Measurements from ENCODE around the gene MAPK8IP1.
A peak's percentile ranks its signal among the peaks of the same experiment; 100 is the strongest.

The MAPK8IP1 gene

DNA sequence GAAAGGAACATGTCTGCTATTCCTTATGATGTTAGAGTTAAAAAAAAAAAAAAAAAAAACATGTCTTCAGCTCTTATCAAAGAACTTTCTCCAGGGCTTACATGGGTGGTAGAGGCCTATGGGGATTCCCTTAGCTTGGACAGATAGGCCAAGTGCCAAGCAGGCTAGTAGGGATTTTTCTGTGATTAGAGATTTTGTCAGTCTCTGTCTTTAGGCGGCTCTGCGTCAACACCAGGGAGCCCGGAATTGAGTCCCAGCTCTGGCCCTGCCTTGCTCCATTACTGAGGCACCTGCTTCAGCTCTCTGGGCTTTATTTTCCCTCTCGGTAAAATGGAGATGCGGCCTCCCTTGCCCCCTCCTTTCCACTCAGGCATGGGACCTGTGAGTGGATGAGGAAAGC lies 25.1 kb upstream of the MAPK8IP1 start:
- no peak for DNase-seq

DNA sequence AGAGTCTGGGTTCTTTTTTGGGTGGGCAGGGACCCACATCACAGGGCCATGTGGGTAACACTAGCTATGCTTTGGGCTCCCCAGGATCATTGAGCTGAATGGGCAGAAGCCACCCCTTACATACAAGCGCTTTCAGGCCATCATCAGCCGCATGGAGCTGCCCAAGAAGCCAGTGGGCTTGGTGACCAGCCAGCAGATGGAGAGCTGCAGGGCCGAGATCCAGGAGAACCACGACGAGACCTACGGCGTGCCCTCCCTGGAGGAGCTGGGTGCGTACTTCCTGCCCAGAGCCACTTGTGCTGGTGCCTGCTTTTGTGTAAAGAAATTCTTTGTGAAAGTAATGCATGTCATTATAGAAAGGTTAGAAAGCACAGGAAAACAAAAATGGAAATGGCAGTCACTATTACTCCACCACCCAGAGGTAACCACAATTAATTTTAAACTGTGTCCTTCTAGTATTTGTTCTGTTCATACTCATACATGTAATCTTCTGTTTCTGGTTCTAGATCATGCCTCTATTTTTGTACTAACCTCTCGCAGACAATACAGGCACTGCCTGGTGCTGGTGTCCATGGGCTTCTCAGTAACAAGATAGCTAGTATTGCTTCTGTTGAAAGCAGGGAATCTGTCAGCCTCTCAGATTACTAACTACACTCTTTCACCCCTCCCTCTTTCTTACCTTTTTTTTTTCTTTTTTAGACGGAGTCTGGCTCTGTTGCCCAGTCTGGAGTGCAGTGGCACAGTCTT lies 24.5 kb upstream of the MAPK8IP1 start:
- DNase-seq: no peak

DNA sequence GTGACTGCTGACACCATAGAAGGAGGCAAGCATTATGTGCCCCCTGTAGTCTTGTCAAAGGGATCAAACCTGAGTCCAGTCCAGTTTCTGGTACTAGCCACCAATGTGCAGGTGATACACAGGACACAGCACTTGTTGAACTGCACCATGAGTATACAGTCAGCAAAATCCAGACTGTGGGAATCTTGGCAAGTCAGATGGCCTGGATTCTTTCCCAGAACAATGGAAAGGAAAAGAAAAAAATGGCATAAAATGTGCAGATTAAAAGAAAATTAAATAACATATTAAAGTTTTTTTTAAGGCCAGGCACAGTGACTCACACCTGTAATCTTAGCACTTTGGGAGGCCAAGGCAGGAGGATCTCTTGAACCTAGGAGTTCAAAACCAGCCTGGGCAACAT lies 21.4 kb upstream of the MAPK8IP1 start:
- DNase-seq: no peak

- DNase-seq: no peak
Measured at GRCh38 chr11:45869551-45869950, 15.9 kb upstream of the MAPK8IP1 start.

DNA sequence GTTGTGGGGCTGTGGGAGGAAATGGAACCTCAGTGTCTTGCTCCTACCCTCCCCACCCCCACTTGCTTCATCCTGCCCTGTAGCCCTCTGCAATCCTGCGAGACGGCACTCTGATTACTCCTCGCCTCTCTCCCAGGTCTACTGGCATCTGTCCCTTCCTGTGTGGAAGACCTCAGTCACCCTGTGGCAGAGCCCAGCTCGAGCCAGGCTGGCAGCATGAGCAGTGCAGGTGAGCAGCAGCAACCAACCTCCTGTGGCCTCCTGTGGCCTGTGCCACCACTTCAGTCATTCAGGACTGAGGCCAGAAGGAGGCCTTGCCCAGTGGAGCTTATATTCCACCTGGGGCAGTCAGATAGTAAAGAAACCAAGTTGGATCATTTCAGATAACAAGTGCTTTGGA lies 14.7 kb upstream of the MAPK8IP1 start:
- no peak for DNase-seq

DNA sequence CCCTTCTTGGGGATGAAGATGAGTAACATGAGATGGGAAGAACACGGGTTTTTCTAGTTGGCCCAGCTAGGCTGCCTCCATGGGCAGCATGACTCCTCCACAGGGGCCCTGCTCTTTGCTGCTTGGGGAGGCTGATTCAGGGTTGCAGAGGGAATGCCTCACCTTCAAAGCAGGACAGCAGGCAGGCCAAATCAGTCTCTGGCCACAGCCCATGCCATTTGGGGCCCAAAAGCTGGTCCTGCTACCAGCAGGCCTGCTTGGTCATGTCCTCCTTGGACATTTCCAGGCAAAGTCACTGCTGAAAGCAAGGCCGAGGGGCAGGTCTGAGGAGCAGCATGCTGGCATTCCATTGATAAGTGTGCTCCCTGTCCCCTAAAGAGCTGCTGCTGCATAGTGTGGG lies 13.8 kb upstream of the MAPK8IP1 start:
- no peak for DNase-seq

GRCh38 chr11:45872651-45873356 lies 12.6 kb upstream of the MAPK8IP1 start:
- peak; percentile 13 for DNase-seq

DNA sequence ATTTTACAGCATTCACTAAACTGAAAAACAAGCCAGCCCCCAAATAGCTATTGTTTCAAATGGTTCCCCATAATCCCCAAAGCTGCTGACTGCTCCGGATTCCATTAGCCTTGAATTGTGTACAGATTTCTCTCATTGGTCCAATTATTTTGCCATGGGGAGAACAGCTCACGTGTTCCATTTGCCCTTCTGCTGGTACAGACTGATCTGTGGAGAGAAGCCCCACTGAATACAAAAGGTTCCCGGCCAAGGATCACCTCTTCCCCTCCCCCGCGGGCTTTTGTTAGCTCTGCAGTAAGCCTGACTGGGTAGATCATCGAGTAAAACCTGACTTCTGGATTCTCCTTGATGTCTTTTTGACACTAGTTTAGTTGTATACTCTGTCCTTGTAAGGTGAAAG lies 9.1 kb upstream of the MAPK8IP1 start:
- no peak for DNase-seq

- DNase-seq: no peak
Measured at GRCh38 chr11:45877221-45877620, 8.2 kb upstream of the MAPK8IP1 start.

DNA sequence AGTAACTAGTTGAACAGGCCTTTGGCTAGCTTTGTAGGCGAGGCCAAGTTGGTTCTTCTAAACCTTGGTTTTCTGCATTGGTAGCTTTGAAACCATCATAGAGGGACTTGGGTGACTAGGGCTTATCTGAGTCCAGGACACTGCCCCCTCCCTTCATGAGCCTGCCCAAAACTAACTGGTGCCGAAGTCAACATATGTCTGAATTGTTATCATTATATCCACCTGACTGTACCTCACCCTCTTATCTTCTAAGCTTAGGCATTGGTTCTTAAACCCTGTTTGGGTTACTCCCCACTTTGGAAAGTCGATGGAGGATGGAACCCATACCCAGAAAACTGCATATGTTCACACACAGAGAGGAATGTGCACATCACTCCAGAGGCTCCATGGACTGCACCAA lies 7.6 kb upstream of the MAPK8IP1 start:
- no peak for DNase-seq

- no peak for DNase-seq
Measured at GRCh38 chr11:45879803-45880686, 5.4 kb upstream of the MAPK8IP1 start.

DNA sequence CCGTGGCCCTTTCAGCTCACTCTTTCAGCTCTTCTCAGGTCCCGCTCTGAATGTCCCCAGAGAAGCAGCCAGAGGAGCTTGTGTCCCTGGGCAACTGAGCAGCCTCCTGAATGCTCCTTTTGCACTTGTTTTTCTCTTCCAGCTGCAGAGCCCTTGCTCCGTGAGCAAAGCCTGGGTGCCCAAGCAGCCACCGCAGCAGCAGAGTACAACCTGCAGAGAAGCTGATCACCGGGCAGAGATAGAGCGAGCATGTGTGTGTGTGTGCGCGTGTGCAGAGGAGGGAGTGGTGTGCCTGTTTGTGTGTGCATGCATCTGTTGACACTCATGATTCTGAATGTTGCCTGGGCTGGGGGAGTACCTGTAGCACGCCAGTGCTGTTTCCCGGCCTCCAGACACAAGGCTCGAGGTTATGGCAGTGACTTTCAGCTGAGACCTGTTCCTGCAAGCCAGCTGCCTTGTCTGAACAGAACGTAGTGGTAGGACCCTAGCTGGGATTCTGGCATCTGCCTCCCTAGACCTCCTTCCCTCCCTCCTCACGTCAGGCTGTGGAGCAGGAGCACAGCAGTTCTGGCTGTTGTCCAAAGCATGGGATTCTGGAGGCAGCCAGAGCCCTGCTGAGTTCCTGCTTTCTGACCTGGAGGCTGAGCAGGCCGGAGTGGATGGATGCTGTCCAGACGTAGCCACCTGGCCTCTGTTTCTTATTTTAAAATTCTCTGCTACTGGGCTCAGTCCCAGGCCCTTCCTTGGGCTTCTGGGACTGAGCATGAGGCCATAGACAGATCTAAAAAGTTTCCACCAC lies 4.5 kb upstream of the MAPK8IP1 start:
- DNase-seq: no peak

DNA sequence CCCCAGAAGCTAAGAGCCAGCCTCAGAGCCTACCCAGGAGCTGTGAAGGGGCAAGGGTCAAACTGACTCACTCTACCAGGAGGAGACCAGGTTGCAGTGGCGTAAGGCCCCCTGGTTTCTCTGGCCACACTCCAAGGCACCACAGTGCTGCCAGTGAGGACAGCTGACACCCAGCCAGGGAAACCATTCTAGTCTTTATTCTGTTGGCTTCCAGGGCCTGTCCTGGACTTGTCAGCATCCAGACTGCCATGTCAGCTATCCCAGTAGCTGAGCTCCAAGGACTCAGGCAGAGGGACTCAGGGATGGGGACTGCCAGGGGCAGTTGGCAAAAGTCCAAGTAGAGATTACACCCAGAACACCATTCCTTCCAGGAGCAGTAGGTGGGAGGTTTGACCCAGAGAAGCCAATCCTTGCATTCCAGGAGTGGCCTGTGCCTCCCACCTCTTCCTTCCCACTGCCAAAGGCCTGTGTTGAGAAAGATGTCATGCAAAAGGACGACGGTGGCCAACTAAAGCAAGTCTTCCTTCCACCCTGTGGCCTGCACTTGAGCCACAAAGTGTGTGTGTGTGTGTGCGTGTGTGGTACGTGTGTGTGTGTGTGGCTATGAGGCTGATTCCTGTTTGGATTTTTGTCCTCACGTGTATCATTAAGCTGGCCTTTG lies 3.6 kb upstream of the MAPK8IP1 start:
- no peak for DNase-seq

DNA sequence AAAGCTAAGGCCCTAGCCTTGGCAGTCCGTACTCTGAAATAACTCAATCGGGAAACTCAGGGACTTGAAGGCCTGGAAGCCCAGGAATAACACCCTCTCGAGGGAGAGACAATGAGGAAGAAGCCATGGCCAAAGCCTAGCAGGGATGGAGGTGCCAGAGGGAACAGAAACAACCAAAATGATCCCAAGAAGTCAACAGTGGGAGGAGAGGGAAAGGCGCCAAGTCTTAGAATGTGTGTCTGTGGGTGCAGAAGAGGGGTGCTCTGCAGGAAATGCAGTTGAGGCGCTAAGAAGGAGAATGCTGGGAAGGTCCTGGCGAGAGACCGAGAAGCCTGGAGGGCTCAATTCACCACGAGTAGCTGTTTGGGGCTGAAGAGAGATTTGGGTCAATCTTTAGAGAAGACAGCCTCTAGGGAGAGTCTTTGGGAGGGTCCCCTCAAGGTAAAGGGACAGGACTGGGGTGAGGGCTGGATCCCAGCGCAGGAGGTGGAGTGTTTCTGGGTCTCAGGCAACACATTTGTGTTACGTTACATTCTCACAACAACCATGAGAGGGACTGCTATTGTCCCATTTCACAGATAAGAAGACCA lies 760 bp upstream of the MAPK8IP1 start:
- no peak for DNase-seq

GRCh38 chr11:45885921-45886721 lies 670 bp downstream of the MAPK8IP1 start:
- DNase-seq: no peak

DNA sequence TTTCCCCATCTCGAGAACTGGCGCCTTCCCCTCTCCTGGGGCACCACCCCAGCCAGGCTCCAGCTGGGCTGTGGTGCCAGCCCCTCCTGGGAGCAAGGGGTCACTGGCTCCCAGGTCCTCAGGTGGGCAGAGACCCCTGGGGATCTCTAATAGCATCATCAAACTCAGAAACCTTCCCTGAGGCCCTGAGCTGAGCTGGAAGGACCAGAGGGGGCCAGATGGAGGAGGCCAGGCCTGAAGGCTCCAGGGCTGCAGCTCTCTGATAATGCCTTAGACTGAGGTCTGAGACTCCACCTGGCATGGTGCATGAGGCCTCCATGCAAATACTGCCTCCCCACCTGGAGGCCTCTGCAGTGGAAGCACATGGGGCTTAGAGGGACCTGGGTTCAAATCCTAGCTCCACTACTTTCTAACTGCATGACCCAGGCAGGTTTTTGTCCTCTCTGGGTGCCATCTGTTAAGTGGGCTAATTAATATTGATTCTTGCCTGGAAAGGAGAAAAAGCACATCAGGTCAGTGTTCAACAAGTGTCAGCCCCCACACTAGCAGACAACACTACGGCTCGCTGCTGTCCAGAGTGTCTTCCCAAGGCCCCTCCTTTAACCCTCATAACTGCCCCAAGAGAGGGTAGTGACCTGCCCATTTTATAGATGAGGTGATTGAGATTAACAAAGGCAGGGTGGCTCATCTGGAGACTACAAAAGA lies 1.5 kb downstream of the MAPK8IP1 start:
- DNase-seq: no peak

- no peak for DNase-seq
Measured at GRCh38 chr11:45887587-45887986, 2.1 kb downstream of the MAPK8IP1 start.

GRCh38 chr11:45889555-45889954 lies 4.1 kb downstream of the MAPK8IP1 start:
- no peak for DNase-seq

GRCh38 chr11:45889966-45890365 lies 4.5 kb downstream of the MAPK8IP1 start:
- DNase-seq: no peak

GRCh38 chr11:45890886-45891550 lies 5.6 kb downstream of the MAPK8IP1 start:
- no peak for DNase-seq
